ENCODE data around the gene FRMD4A.

DNA sequence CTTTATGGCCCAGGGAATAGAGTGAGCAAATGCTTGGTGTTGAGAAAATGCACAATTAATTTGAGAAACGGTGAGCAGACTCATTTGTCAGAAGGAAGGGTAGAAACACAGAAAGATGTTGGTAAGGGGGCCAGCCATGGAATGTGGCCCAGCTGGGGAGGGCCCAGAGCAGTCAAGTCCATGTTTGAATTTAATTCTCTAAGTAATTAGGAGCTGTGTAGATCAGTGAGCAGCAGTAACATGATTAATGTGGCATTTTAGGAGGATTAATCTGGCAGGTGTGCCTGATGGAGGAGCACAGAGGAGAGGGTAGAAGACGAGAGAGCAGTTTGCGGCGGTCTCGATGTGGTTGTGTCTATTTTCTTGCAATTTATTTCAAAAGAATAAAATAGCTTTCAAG lies 218.7 kb downstream of the FRMD4A start:
- TF ChIP-seq, protein P1, sequence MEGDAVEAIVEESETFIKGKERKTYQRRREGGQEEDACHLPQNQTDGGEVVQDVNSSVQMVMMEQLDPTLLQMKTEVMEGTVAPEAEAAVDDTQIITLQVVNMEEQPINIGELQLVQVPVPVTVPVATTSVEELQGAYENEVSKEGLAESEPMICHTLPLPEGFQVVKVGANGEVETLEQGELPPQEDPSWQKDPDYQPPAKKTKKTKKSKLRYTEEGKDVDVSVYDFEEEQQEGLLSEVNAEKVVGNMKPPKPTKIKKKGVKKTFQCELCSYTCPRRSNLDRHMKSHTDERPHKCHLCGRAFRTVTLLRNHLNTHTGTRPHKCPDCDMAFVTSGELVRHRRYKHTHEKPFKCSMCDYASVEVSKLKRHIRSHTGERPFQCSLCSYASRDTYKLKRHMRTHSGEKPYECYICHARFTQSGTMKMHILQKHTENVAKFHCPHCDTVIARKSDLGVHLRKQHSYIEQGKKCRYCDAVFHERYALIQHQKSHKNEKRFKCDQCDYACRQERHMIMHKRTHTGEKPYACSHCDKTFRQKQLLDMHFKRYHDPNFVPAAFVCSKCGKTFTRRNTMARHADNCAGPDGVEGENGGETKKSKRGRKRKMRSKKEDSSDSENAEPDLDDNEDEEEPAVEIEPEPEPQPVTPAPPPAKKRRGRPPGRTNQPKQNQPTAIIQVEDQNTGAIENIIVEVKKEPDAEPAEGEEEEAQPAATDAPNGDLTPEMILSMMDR (IDR thresholded peaks at IDR 0.05; ENCODE audit: low read depth, low read length, poor library complexity, severe bottlenecking), result no peak
- no peak for TF ChIP-seq EZH2phosphoT487 (IDR thresholded peaks at IDR 0.05; ENCODE audit: borderline replicate concordance, low read length)
